Measurements from ENCODE around the gene SLC5A7.

DNA sequence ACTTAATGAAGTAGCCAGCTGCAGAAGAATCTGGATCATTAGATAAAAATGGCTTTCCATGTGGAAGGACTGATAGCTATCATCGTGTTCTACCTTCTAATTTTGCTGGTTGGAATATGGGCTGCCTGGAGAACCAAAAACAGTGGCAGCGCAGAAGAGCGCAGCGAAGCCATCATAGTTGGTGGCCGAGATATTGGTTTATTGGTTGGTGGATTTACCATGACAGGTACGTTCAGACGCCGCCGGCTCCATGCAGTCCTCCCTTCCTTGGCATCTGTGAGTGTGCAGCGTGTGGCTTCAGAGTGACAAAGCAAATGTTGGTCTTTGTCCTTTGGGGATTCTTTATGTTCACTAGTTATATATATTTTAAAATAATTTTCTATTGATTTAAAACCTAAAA is 1.8 kb downstream of the SLC5A7 start:
- TF ChIP-seq CTCF (conservative IDR thresholded peaks at IDR 0.05; ENCODE audit: low read length) (no peak), EZH2phosphoT487 (IDR thresholded peaks at IDR 0.05; ENCODE audit: borderline replicate concordance) (no peak)
